Measurements from ENCODE around the gene MIS18A. TPM values are rescaled to one million over a fixed set of nuclear protein-coding genes. Genes with fewer than 3 reads are reported as not detected.
A peak's percentile ranks its signal among the peaks of the same experiment; 100 is the strongest.

Gene MIS18A
- total RNA-seq, 1 donor from 2014 or later, result 5.0 TPM

DNA sequence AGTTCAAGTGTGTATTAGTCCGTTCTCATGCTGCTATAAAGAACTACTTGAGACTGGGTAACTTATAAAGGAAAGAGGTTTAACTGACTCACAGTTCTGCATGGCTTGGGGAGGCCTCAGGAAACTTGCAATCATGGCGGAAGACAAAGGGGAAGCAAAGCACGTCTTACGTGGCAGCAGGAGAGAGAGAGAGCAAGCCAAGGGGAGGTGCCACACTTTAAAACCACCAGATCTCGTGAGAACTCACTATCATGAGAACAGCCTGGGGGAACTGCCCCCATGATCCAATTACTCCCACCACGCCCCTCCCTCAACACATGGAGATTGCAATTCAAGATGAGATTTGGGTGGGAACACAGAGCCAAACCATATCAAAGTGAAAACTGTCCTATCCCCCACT, 4.1 kb upstream of the MIS18A start:
- peaks cover 2% of the 10 kb centered on the region for H3K36me3 Mint-ChIP-seq (ENCODE audit: low read depth)
- no peaks in the 10 kb centered on the region for H3K27me3 Mint-ChIP-seq (ENCODE audit: low read depth)
- no peak for DNase-seq (ENCODE audit: low spot score)
- no peak overlapping the region for H3K4me3 Mint-ChIP-seq (ENCODE audit: unreplicated experiment)
- no peak overlapping the region for H3K27ac Mint-ChIP-seq (ENCODE audit: unreplicated experiment)
- peaks cover 5% of the 10 kb centered on the region for H3K9me3 Mint-ChIP-seq (ENCODE audit: low read depth)
- peaks cover 21% of the 10 kb centered on the region for H3K4me1 Mint-ChIP-seq (ENCODE audit: low read depth)
- TF ChIP-seq, protein P1, sequence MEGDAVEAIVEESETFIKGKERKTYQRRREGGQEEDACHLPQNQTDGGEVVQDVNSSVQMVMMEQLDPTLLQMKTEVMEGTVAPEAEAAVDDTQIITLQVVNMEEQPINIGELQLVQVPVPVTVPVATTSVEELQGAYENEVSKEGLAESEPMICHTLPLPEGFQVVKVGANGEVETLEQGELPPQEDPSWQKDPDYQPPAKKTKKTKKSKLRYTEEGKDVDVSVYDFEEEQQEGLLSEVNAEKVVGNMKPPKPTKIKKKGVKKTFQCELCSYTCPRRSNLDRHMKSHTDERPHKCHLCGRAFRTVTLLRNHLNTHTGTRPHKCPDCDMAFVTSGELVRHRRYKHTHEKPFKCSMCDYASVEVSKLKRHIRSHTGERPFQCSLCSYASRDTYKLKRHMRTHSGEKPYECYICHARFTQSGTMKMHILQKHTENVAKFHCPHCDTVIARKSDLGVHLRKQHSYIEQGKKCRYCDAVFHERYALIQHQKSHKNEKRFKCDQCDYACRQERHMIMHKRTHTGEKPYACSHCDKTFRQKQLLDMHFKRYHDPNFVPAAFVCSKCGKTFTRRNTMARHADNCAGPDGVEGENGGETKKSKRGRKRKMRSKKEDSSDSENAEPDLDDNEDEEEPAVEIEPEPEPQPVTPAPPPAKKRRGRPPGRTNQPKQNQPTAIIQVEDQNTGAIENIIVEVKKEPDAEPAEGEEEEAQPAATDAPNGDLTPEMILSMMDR (IDR thresholded peaks at IDR 0.05), result no peak

DNA sequence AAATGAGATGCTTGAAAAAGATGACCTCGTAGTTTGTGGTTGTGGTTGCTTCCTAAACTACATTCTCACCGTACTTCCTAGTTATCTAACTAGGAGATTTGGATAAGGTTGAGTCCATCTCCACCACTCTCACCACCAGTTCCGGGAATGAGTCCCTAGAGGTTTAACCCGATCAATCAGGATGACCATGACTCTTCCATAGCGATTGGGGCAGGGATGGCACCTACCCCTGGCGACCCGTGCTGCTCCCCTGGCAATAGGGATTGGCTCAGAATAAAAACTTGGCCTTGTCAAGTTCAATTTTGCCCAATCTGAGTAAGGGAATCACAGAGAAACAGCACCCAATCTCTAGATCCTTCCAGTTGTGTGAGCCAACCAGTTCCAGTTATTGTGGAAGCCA, 2.7 kb upstream of the MIS18A start:
- DNase-seq (ENCODE audit: low spot score), result no peak
- Mint-ChIP-seq H3K4me1 (ENCODE audit: low read depth) (peaks cover 26% of the 10 kb centered on the region), H3K27ac (ENCODE audit: unreplicated experiment) (no peak overlapping the region), H3K27me3 (ENCODE audit: low read depth) (no peaks in the 10 kb centered on the region), H3K4me3 (ENCODE audit: unreplicated experiment) (no peak overlapping the region), H3K9me3 (ENCODE audit: low read depth) (peaks cover 5% of the 10 kb centered on the region), H3K36me3 (ENCODE audit: low read depth) (peaks cover 2% of the 10 kb centered on the region)
- TF ChIP-seq, protein P1 (IDR thresholded peaks at IDR 0.05), result no peak

DNA sequence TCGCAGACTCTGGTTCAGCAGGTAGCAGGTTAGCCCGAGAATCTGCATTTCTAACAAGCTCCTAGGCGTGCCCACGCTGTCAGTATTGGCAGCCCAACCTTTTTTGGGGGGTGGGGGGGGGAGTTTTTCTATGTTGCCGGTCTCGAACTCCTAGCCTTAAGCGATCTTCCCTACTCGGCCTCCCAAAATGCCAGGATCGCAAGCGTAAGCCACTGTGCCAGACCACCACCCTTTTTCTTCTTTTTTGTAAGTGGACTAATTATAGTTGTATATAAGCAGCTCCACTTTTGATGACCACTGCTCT, 480 bp upstream of the MIS18A start:
- H3K36me3 Mint-ChIP-seq (ENCODE audit: low read depth), result peaks cover 2% of the 10 kb centered on the region
- H3K27ac Mint-ChIP-seq (ENCODE audit: unreplicated experiment), result peak overlapping the region; percentile 93
- H3K4me1 Mint-ChIP-seq (ENCODE audit: low read depth), result peaks cover 26% of the 10 kb centered on the region
- H3K4me3 Mint-ChIP-seq (ENCODE audit: unreplicated experiment), result peak overlapping the region; percentile 99
- H3K9me3 Mint-ChIP-seq (ENCODE audit: low read depth), result no peaks in the 10 kb centered on the region
- no peak for DNase-seq (ENCODE audit: low spot score)
- TF ChIP-seq, protein P1 (IDR thresholded peaks at IDR 0.05), result no peak
- H3K27me3 Mint-ChIP-seq (ENCODE audit: low read depth), result no peaks in the 10 kb centered on the region

DNA sequence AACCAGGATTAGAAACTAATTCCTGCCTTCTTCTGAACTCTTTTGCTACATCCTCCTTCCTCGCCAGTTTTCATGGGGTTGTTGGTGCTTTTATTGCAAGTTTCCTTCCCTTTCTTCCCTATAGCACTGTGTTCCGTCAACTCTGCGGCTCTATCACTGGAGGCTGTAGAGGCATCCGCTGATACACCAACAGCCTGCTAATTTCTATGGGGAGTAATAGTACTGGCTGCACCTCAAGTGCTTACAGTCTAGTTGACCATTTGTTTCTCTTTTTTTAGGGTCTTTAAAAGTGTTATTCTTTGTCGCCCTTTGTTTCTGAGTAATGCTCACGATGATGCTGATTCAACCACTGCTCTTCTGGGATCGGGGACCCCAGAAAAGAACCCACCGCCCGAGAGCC, 746 bp downstream of the MIS18A start:
- H3K9me3 Mint-ChIP-seq (ENCODE audit: low read depth), result no peaks in the 10 kb centered on the region
- DNase-seq (ENCODE audit: low spot score), result no peak
- no peaks in the 10 kb centered on the region for H3K27me3 Mint-ChIP-seq (ENCODE audit: low read depth)
- no peaks in the 10 kb centered on the region for H3K36me3 Mint-ChIP-seq (ENCODE audit: low read depth)
- no peak overlapping the region for H3K27ac Mint-ChIP-seq (ENCODE audit: unreplicated experiment)
- peak overlapping the region; percentile 99 for H3K4me3 Mint-ChIP-seq (ENCODE audit: unreplicated experiment)
- peaks cover 26% of the 10 kb centered on the region for H3K4me1 Mint-ChIP-seq (ENCODE audit: low read depth)
- TF ChIP-seq, protein P1 (IDR thresholded peaks at IDR 0.05), result no peak

DNA sequence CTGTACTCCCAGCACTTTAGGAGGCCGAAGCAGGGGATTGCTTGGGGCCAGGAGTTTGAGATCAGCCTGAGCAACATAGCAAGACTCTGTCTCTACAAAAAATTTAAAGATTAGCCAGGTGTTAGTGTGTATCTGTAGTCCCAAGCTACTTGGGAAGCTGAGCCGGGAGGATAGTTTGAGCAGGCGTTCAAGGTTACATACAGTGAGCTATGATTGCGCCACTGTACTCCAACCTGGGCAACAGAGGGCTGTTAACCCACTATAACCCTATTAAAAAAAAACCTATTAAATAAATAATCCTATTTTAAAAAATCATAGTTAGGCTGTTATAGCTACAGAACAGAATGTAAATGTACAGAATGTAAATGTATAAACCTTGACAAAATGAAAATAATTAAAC, 2.2 kb downstream of the MIS18A start:
- Mint-ChIP-seq H3K27ac (ENCODE audit: unreplicated experiment) (no peak overlapping the region), H3K4me3 (ENCODE audit: unreplicated experiment) (no peak overlapping the region), H3K9me3 (ENCODE audit: low read depth) (no peaks in the 10 kb centered on the region), H3K4me1 (ENCODE audit: low read depth) (peaks cover 26% of the 10 kb centered on the region), H3K27me3 (ENCODE audit: low read depth) (no peaks in the 10 kb centered on the region), H3K36me3 (ENCODE audit: low read depth) (peaks cover 2% of the 10 kb centered on the region)
- TF ChIP-seq, protein P1 (IDR thresholded peaks at IDR 0.05), result no peak
- DNase-seq (ENCODE audit: low spot score), result no peak
